Neuronal stem cell (in vitro differentiated cells): ENCODE results near the gene PAPPA.

Experiments used
- DNase-seq: peaks from one replicate; pipeline ENCODE4 v3.0.0-alpha.2; 2013; ENCODE audit warnings: low spot score
- H2AFZ ChIP-seq: one replicate; pipeline ENCODE4 v1.6.1; 2013; ENCODE audit warnings: mild to moderate bottlenecking, low read length, inconsistent platforms
- H2AK5ac ChIP-seq: 2 replicates; pipeline ENCODE4 v1.6.1; 2013; ENCODE audit warnings: low read depth, mild to moderate bottlenecking, inconsistent platforms, low read length, moderate library complexity, mixed read lengths
- H2BK120ac ChIP-seq: 2 replicates; pipeline ENCODE4 v1.6.1; 2013; ENCODE audit warnings: low read depth, mild to moderate bottlenecking, inconsistent platforms, low read length, moderate library complexity, mixed read lengths
- H2BK12ac ChIP-seq: one replicate; pipeline ENCODE4 v1.6.1; 2013; ENCODE audit warnings: low read length, inconsistent platforms
- H2BK15ac ChIP-seq: 2 replicates; pipeline ENCODE4 v1.6.1; 2013; ENCODE audit warnings: mild to moderate bottlenecking, low read length, inconsistent platforms, mixed read lengths
- H2BK5ac ChIP-seq: one replicate; pipeline ENCODE4 v1.6.1; 2013; ENCODE audit warnings: inconsistent platforms, mild to moderate bottlenecking, low read length, moderate library complexity
- H3K14ac ChIP-seq: one replicate; pipeline ENCODE4 v1.6.1; 2013; ENCODE audit warnings: low read length, inconsistent platforms
- H3K18ac ChIP-seq: 2 replicates; pipeline ENCODE4 v1.6.1; 2013; ENCODE audit warnings: low read length, inconsistent platforms
- H3K23ac ChIP-seq: 2 replicates; pipeline ENCODE4 v1.6.1; 2013; ENCODE audit warnings: low read depth, mild to moderate bottlenecking, mixed read lengths, low read length, inconsistent platforms; ENCODE audit not compliant: poor library complexity
- H3K27ac ChIP-seq: replicated peaks from 3 replicates; pipeline ENCODE4 v1.5.1; 2013; ENCODE audit warnings: low read length, inconsistent platforms
- H3K27me3 ChIP-seq, 3 experiments: 2 replicates each; pipeline ENCODE4 v1.6.1; 2013; ENCODE audit warnings: low read length in 3 of 3, mild to moderate bottlenecking in 2 of 3, inconsistent platforms in 1 of 3, low read depth in 1 of 3, mixed read lengths in 1 of 3, moderate library complexity in 1 of 3; ENCODE audit not compliant: control insufficient read depth in 3 of 3, insufficient read depth in 3 of 3
- H3K36me3 ChIP-seq, 2 donors: replicated peaks in 1 of 2; 2 replicates each; pipeline ENCODE4 v1.6.1; 2013; ENCODE audit warnings: low read length in 2 of 2; ENCODE audit not compliant: control insufficient read depth in 2 of 2, insufficient read depth in 2 of 2
- H3K4ac ChIP-seq: 2 replicates; pipeline ENCODE4 v1.6.1; 2013; ENCODE audit warnings: inconsistent platforms, mild to moderate bottlenecking, low read length, moderate library complexity
- H3K4me1 ChIP-seq, 2 donors: 1 replicate in 1 of 2; 2 replicates in 1 of 2; pipeline ENCODE4 v1.6.1; 2013; ENCODE audit warnings: low read length in 2 of 2, low read depth in 1 of 2; ENCODE audit not compliant: control insufficient read depth in 2 of 2, insufficient read depth in 1 of 2
- H3K4me2 ChIP-seq: one replicate; pipeline ENCODE4 v1.6.1; 2013; ENCODE audit warnings: mild to moderate bottlenecking, low read length, inconsistent platforms; ENCODE audit not compliant: insufficient read depth, poor library complexity, severe bottlenecking
- H3K4me3 ChIP-seq, 2 donors: 2 replicates each; pipeline ENCODE4 v1.5.1; 2013; ENCODE audit warnings: low read length in 2 of 2, mild to moderate bottlenecking in 2 of 2, inconsistent platforms in 1 of 2, moderate library complexity in 1 of 2
- H3K79me1 ChIP-seq: one replicate; pipeline ENCODE4 v1.6.1; 2013; ENCODE audit warnings: low read depth, mild to moderate bottlenecking, inconsistent platforms, low read length, moderate library complexity
- H3K9ac ChIP-seq: one replicate; pipeline ENCODE4 v1.6.1; 2013; ENCODE audit warnings: mild to moderate bottlenecking, low read depth, low read length, inconsistent platforms; ENCODE audit not compliant: poor library complexity
- H3K9me3 ChIP-seq, 2 donors: replicated peaks in 1 of 2; 2 replicates each; pipeline versions ENCODE3 to v1.6.1; 2013; ENCODE audit warnings: low read length in 2 of 2, mild to moderate bottlenecking in 2 of 2, inconsistent platforms in 1 of 2, low read depth in 1 of 2, mixed read lengths in 1 of 2, moderate library complexity in 1 of 2; ENCODE audit not compliant: control insufficient read depth in 2 of 2, insufficient read depth in 1 of 2
- H4K8ac ChIP-seq: one replicate; pipeline ENCODE4 v1.6.1; 2013; ENCODE audit warnings: low read depth, mild to moderate bottlenecking, inconsistent platforms, low read length, moderate library complexity
- H4K91ac ChIP-seq: one replicate; pipeline ENCODE4 v1.6.1; 2013; ENCODE audit warnings: low read length, low read depth, mild to moderate bottlenecking, inconsistent platforms; ENCODE audit not compliant: poor library complexity
- WGBS, 2 donors: extraction: QIAGEN DNeasy Blood & Tissue Kit; methylation state at CpG; one replicate each; pipeline ENCODE4 v1.1.7; 2013; ENCODE audit warnings: missing lambda C conversion rate in 2 of 2, mixed read lengths in 1 of 2; ENCODE audit not compliant: insufficient read length in 2 of 2, insufficient replicate concordance in 1 of 2; ENCODE audit errors: extremely low coverage in 2 of 2; 5-methylcytosine and 5-hydroxymethylcytosine counted together

The PAPPA gene

GRCh38 chr9:116377179-116377798 lies 223.7 kb downstream of the PAPPA start:
- no peak overlapping the region for H4K8ac ChIP-seq
- no peak overlapping the region for H2AFZ ChIP-seq
- H3K9me3 ChIP-seq = no peaks in the 10 kb centered on the region
- no peak overlapping the region for H3K14ac ChIP-seq
- H3K36me3 ChIP-seq = peaks cover 0 to 78% of the 10 kb centered on the region in 2 donors
- H2BK120ac ChIP-seq = no peak overlapping the region
- H3K79me1 ChIP-seq = no peaks in the 10 kb centered on the region
- H2BK12ac ChIP-seq = no peak overlapping the region
- H2BK5ac ChIP-seq = no peak overlapping the region
- H2BK15ac ChIP-seq = no peak overlapping the region
- no peak overlapping the region for H2AK5ac ChIP-seq
- no CpG with 5 or more reads among the region's 8 CpGs for WGBS, 2 donors
- H3K23ac ChIP-seq = no peak overlapping the region
- no peak overlapping the region for H3K9ac ChIP-seq
- H3K27ac ChIP-seq = no peak overlapping the region
- no peak for DNase-seq
- H3K4me2 ChIP-seq = no peak overlapping the region
- H4K91ac ChIP-seq = no peak overlapping the region
- H3K18ac ChIP-seq = no peak overlapping the region
- H3K4me3 ChIP-seq = no peak overlapping the region
- H3K4ac ChIP-seq = no peak overlapping the region
- H3K27me3 ChIP-seq = no peaks in the 10 kb centered on the region
- peaks cover 0 to under 1% of the 10 kb centered on the region in 2 donors for H3K4me1 ChIP-seq

GRCh38 chr9:116378873-116379272 lies 225.3 kb downstream of the PAPPA start:
- no peak overlapping the region for H3K27ac ChIP-seq
- H3K79me1 ChIP-seq = no peaks in the 10 kb centered on the region
- H4K8ac ChIP-seq = no peak overlapping the region
- no peak overlapping the region for H3K4me3 ChIP-seq
- H3K4ac ChIP-seq = no peak overlapping the region
- no peak overlapping the region for H2BK15ac ChIP-seq
- H3K9me3 ChIP-seq = no peaks in the 10 kb centered on the region
- no peak overlapping the region for H3K23ac ChIP-seq
- H3K27me3 ChIP-seq = no peaks in the 10 kb centered on the region
- H3K18ac ChIP-seq = no peak overlapping the region
- no peak overlapping the region for H2AFZ ChIP-seq
- H3K14ac ChIP-seq = no peak overlapping the region
- H2BK12ac ChIP-seq = no peak overlapping the region
- H2BK120ac ChIP-seq = no peak overlapping the region
- peaks cover 0 to 1% of the 10 kb centered on the region in 2 donors for H3K4me1 ChIP-seq
- H3K4me2 ChIP-seq = no peak overlapping the region
- no peak overlapping the region for H2BK5ac ChIP-seq
- no peak overlapping the region for H4K91ac ChIP-seq
- DNase-seq = no peak
- H3K9ac ChIP-seq = no peak overlapping the region
- no CpG with 5 or more reads among the region's 2 CpGs for WGBS, 2 donors
- H3K36me3 ChIP-seq = peaks cover 0 to 84% of the 10 kb centered on the region in 2 donors
- no peak overlapping the region for H2AK5ac ChIP-seq

DNA sequence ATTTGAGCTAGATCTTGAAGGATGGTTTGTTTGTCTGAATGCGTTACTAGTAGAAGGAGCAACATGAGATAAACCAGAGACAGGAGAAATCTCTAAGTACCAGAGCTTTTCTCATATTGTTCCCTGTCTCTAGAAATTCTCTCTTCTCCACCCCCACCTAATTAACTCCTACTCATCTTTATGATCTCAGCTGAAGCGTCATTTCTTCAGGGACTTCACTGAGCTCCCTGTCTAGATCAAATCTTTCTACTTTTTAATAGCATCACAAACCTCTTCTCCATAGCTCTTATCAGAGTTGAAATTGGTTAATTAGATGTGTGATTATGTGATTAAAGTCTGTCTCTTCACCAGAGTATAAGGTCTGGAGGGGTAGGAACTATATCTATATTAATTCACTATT lies 226.2 kb downstream of the PAPPA start:
- Histone ChIP-seq H3K27ac (no peak overlapping the region), H2BK5ac (no peak overlapping the region), H3K27me3 (no peaks in the 10 kb centered on the region), H3K9me3 (no peaks in the 10 kb centered on the region), H4K91ac (no peak overlapping the region), H2BK120ac (no peak overlapping the region), H3K9ac (no peak overlapping the region), H3K23ac (no peak overlapping the region), H2BK15ac (no peak overlapping the region), H3K14ac (no peak overlapping the region), H3K18ac (no peak overlapping the region), H3K79me1 (no peaks in the 10 kb centered on the region), H3K4me2 (no peak overlapping the region), H3K4me1 (peaks cover 0 to 1% of the 10 kb centered on the region in 2 donors), H2AFZ (no peak overlapping the region), H3K36me3 (peaks cover 0 to 90% of the 10 kb centered on the region in 2 donors), H3K4ac (no peak overlapping the region), H4K8ac (no peak overlapping the region), H2BK12ac (no peak overlapping the region), H3K4me3 (no peak overlapping the region), H2AK5ac (no peak overlapping the region)
- no CpG with 5 or more reads among the region's 2 CpGs for WGBS, 2 donors
- DNase-seq = no peak

GRCh38 chr9:116380496-116380995 lies 227.0 kb downstream of the PAPPA start:
- peaks cover 0 to 91% of the 10 kb centered on the region in 2 donors for H3K36me3 ChIP-seq
- H2BK5ac ChIP-seq = no peak overlapping the region
- H2BK12ac ChIP-seq = no peak overlapping the region
- no peak overlapping the region for H3K9ac ChIP-seq
- no peak overlapping the region for H2BK120ac ChIP-seq
- no peak overlapping the region for H2AK5ac ChIP-seq
- no peaks in the 10 kb centered on the region for H3K9me3 ChIP-seq
- no peak overlapping the region for H4K91ac ChIP-seq
- no peak overlapping the region for H3K14ac ChIP-seq
- H3K18ac ChIP-seq = no peak overlapping the region
- no peak overlapping the region for H4K8ac ChIP-seq
- no peak for DNase-seq
- H3K27me3 ChIP-seq = no peaks in the 10 kb centered on the region
- no peak overlapping the region for H3K4me3 ChIP-seq
- no peak overlapping the region for H2AFZ ChIP-seq
- H2BK15ac ChIP-seq = no peak overlapping the region
- H3K79me1 ChIP-seq = no peaks in the 10 kb centered on the region
- no peak overlapping the region for H3K4ac ChIP-seq
- no peak overlapping the region for H3K27ac ChIP-seq
- no peak overlapping the region for H3K4me2 ChIP-seq
- H3K4me1 ChIP-seq = peaks cover 0 to 1% of the 10 kb centered on the region in 2 donors
- no peak overlapping the region for H3K23ac ChIP-seq
